NK-92 (cell line): ENCODE measurements around the gene RBM28.

Source experiments
- DNase-seq: peaks from one replicate; lab custom pipeline; 2025; ENCODE audit not compliant: unreplicated experiment; lab: John Stamatoyannopoulos, UW

Gene RBM28, protein sequence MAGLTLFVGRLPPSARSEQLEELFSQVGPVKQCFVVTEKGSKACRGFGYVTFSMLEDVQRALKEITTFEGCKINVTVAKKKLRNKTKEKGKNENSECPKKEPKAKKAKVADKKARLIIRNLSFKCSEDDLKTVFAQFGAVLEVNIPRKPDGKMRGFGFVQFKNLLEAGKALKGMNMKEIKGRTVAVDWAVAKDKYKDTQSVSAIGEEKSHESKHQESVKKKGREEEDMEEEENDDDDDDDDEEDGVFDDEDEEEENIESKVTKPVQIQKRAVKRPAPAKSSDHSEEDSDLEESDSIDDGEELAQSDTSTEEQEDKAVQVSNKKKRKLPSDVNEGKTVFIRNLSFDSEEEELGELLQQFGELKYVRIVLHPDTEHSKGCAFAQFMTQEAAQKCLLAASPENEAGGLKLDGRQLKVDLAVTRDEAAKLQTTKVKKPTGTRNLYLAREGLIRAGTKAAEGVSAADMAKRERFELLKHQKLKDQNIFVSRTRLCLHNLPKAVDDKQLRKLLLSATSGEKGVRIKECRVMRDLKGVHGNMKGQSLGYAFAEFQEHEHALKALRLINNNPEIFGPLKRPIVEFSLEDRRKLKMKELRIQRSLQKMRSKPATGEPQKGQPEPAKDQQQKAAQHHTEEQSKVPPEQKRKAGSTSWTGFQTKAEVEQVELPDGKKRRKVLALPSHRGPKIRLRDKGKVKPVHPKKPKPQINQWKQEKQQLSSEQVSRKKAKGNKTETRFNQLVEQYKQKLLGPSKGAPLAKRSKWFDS

DNA sequence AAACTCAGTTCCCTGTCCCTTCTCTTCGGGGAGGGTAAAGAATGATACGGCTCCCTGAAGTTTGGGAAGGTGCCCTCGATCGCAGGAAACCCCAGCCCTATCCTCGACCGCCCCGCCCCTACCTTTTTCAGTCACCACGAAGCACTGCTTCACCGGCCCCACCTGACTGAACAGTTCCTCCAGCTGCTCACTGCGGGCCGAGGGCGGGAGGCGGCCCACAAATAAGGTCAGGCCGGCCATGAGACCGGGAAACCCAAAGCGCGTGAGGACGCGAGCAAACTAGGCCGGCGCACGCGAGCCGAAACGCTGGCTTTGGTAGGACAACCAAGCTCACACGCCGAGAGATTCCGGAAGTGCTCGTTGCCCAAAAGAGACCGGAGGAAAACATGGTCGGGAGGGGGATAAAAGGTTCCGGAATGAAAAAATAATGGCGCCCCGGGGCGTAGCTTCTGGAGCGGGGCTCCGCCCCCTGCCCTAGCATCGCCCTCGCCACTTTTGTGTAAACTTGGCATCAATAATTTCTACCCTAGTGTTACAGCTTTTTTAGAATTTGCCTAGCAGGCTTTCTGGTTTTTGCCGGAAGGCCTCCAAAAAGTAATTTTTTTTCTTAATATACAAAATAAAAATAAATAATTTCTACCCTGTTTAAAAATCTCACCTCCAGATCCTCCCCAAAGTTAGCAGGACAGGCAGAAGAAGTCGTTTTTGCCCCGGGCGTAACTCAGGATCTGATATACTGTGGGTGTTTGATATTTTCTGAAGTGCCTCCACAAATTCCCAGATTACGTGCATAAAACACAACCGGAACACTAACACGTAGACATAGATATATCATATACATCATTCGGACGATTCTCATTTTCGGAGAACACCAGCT is at the start of gene RBM28:
RBM28 (minus strand) TSS at position 355 of the 877 bp plus-strand sequence; CDS start at position 240, 115 bp downstream.
- DNase-seq, result no peak

DNA sequence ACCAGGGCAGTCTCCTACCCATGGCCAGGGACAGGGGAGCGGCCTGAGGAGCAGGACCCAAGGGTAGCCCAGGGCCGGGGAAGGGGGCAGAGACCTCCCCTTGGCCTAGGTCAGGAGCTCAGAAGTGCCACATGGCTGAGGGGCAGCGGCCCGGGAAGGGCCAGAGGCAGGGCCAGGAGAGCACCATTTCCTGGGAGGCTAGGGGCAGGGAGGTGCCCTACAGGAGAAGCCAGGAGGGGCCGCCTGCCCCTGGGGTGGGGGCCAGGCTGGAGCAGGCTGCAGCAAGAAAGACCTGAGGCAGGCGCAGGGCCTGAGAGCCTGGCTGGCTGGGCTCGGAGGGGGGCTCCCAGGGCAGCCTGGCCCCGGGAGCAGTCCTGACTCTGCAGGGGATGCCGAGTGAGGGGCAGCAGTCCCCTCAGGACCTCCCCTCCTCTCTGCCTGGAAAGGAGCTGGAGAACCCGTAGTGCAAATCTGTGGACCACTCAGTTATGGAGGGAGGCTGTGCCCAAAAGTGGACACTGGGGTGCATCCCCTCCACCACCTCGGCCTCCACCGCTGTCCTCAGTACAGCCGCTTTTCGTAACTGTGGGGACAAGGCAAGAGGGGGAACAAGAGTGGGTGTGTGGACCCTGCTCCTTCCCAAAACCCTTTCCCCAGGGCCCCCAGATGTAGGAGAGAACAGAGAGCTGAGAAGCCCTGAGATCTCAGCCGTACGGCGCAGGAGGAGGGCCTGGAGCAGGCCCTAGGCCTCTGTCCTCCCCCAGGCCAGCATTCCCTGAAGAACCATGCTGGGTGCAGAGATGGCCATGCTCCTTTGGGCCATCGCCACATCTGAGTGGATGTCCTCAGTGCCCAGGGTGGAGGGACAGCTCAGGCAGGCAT is 49.0 kb upstream of the RBM28 start:
- no peak for DNase-seq

DNA sequence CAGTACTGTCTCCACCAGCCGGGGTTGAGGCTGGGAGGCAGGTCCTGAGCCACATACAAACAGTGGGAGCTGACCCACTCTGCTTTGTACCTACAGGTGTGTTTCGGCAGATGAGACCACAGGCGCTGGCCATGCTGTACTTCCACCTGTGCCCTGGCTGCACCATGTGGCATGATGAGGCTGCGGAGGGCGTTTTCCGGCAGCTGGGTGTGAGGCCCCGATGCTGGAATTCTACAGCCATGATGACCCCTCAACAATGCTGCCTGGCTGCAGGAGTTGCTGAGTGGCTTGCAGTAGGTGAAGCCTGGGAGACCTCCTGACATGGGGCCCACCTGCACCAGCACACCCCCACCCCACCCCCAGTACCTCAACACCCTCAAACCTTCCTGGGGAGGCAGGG is 48.1 kb upstream of the RBM28 start:
- DNase-seq, result no peak

DNA sequence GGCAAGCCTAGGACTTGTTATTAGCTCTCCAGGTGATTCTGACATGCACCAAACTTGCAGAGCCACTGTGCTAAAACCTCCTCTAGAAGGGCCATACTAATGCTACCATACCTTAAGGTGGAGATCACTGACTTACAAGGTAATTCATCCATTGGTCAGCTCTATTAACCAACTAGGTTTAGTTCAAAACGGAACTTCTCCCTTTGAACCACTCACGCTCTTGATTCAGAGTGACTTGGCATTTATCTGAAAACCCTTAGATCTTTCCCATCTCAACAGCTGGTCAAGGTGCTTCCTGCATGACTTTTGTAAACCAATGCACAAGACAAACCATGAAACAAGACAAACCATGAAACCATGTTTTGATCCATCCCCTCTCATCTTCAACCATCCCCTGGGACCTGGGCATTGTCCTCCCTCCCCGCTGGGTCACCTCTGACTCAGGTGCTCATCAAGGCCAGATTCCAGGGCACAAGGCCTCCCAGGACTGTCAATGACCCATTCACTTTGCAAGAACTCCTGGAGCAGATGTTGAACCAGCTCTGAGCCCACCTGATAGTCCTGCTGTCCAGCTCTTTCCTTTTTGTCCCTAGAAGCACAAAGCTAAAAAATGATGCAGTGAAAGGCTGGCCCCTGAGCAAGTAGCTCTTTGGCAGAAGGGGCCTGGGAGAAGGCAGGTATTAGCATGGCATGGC is 47.3 kb upstream of the RBM28 start:
- no peak for DNase-seq

DNA sequence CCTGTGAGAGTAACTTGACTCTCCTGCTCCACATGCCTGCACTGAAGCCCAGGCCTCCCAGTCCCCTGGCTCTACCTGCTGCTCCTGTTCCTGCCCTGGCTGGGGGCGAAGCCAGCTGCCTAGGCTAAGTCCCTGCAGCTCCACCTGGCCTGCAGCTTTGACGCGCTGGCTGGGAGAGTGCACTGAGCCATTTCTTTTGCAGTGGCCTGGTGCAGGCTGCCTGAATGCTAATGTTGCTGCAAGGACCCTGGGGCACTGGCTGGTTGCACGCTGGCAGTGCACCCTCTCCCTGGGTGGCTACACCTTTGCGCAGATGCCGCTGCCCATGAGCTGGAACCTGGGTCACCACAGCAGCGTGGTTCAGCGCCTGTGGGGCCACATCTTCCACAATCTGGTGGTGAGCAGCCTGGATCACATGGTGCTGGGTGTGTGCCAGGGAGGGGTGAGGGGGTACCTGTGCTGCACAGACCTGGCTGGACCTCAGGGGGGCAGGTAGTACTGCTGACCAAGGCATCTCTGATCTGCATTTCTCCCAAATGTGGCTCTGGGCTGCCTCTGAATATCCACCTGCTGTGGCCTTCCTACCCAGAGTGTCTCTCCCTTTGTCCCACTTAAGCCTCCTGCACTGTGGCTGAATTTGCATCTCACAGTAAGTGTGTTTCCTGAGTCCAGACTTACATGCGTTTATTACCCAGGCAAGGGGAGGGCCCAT is 46.1 kb upstream of the RBM28 start:
- DNase-seq, result no peak

DNA sequence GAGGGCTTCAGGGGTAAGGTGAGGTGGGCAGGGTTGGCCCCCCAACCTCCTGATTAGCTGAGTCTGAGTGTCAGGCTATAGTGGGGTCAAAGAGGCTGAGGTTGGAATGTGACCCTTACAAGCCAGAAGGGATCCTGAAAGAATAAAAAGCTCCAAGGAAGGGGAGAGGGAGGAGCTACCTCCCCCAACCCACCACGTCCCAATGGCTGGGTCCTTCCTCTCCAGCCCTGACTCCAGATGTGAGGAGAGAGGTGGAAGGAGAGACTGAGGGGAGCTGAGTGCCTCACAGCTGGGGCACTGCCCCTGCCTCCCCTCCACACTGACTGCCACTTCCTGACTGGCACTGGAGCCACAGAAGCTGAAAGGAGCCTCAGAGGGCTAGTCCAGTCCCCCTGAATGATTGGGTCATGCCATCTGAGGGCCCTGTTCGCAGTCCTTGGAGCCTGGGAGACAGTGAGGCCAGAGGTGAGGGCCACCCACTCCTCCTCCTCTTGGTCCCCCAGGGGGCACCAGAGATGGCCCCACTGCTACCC is 45.4 kb upstream of the RBM28 start:
- no peak for DNase-seq

DNA sequence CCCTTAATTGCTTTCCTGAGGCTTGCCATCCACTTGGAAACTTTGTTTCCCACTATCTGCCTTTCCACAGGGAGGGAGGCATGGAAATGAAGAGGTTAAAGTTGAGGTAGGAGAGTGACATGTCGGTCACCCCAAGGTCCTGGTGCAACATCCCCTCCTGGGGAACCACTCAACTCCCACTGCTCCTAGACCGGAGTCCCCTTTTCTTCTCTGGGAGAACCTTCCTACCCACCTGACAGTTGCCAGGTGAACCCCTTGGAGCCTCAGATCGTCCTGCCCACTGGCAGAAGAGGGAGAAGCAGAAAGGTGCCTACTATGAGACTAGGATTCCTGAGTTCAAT is 44.4 kb upstream of the RBM28 start:
- no peak for DNase-seq

DNA sequence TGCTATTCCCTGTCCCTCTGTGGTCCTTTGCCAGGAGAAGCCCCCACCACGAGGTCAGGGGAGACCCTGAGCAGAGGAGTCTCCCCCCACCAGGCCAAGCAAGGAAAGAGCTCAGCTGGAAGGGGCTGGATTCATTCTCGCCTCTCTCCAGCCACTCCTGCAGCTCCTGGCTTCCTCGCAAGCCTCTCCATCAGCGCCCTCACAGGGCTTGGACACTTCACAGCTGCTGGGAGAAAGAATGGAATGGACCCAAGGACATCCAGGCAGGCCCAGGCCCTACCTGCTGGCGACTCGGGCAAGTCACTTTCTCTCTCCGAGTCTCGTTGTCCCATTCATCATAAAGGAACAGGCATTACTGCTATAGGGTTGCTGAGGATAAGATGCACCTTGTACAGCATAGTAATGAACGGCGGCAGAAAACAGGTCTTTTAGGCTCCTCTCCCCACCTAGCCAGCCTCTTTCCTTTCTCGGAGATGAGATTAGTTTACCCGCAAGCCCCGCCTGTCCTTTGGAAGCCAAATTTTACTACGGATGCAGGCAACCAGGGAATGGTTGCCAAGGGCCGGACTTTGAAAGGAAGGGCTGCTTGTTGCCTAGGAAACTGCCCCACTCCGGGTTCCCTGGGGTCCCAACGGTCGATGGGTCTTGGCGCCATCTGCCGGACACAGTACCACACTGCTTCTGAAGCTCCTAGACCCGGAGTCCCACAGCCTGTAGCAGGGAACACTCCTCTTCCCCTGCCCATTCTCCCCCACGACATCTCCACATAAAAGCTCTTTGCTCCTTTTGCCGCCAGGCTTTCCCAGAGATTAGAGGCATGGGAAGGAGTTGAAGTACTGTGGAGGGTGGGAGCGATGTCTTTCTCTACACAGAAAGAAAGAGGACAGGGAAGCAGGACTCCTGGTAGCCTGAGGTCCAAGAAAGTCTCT is 43.8 kb upstream of the RBM28 start:
- DNase-seq, result no peak

DNA sequence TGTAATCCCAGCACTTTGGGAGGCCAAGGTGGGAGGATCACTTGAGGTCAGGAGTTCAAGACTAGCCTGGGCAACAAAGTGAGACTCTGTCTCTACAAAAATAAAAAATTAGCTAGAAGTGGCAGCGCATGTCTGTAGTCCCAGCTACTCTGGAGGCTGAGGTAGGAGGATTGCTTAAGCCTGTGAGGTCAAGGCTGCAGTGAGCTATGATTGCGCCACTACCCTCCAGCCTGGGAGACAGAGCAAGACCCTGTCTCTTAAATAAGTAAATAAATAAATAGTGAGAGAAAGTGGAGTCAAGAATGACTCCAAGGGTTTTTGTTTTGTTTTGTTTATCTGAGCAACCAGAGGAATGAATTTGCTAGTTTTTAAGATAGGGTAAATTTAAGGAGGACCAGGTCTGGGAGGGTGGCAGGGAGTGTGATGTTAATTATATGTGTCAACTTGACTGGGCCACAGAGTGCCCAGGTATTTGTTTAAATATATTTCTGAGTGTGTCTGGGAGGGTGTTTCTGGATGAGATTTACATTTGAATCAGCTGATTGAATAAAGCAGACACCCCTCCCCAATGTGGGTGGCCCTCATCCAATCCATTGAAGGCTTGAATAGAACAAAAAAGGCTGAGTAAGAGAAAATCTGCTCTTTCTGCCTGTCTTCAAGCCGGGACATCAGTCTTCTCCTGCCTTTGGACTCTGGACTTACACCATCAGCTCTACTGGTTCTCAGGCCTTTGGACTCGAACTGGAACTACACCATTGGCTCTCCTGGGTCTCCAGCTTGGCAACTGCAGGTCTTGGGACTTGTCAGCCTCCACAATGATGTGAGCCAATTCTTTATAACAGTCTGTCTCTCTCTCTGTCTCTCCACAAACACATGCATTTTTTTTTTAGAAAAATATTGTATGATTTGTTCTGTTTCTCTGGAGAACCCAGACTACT is 42.5 kb upstream of the RBM28 start:
- no peak for DNase-seq

DNA sequence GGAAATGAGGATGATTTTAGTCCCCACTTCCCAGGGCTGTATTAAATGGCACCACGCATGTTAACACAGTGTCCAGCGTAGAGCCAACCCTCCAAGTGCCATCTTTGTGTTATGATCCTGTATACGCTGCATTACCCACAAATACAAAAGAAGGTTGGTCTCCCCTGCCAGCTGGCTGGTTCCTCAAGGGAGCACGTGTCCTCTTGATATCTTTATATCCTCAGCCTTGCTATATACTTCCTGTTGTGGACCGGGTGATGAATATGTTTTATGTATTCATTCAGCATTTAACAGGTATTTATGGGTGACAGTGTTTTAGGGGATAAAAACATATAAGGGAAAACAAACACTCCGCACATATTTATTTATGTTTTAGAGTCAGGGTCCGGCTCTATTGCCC is 41.0 kb upstream of the RBM28 start:
- no peak for DNase-seq

DNA sequence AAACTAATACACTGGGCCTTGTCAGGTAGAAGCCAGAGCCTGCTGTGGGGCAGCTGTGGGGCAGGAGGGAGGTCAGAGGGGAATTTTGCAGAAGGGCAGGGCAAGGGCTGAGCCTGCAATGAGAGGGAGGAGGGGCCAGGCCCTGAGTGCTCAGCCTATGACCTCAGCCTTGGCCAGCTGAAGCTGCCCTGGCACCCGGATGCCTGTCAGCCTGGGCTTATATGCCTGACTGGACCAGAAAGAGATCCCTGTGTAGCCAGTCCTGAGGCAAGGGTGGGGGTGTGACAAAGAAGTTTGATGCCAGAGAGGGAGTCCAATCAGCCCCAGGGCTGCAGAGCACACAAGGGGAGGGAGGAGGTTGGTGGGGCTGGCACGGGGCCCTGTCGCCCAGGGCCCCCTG is 40.1 kb upstream of the RBM28 start:
- no peak for DNase-seq

DNA sequence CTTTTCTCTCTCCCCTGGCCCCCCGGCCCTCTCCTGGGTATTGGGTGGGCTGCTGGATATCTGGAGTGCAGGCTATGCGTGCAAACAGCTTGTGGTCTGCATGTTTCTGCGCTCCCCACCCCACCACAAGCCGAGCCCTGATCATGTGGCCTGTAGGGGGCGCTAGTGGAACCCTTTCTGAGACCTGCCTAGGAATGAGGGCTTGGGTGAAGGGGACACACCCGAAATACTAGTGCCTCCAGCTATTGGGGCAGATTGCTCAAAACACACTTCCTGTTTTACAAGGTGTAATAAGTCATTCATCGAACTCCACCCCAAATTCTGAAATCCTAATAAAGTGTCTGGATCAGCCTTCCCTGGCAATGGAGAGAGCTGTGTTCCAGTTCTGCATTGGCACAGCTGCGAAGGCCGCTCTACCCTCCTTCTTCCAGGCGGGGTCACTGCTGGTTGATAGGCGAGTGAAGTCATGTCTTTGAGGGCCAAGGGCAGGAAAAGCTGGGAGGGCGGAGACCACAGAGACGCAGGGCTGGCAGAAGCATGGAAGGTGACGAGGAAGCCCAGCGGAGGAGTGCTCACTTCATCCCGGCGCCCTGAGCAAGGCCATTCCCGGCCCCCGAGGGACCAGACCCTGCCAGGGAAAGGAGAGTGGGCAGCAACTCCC is 37.6 kb upstream of the RBM28 start:
- DNase-seq, result no peak

DNA sequence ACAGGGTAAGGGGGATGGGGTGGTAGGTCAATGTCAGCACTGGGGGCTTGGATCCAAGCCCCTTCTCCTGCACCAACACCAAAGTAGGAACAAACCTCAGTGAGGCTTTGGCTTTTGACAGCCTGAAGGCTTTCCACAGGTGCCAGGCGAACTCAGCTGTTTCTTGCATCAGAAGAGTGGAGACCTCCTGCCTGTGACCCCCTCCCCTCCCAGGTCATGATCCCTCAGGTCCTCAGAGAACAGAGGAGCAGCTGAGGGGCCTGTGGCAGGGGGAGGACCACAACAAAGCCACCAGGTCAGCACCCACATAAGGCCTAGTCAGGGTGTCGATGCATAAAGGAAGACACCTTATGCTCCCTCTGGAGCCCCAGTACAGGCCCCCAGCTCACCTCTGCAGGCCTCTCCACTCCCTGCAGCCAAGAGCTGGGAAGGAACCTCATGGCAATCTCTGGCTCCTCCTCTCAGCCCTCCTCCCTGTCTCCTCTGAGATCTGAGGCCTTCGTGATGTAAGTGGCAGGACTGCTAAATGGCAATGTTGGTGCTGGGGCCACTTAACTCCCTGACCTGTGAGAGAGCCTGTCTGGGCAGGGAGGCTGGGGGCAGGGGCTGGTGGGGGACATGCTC is 36.9 kb upstream of the RBM28 start:
- no peak for DNase-seq

DNA sequence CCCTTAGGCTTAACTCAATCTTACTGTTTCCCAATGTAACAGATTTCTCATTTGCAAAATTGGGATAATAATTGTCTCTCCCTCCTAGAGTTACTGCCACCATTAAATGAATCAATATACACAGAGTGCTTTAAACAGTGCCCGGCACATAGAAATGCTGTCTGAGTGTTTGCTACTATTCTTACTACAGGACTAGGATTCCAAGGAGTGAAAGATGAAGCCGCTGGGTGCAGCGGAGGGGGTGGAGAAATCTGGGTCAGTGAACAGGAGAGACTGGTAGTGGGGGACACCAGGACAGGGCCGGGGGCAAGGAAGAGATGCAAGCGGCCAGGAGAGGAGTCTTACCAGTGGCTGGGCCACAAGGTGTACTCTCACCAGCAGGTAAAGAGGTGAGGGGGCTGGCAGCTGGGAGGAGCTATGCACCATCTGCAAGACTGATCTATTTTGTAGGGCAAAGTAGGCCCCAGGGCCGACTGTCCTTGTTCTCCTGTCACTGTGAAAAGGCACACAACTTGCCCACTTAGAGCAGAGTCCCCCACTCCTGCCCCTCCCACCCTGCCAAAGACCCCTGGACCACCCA is 36.3 kb upstream of the RBM28 start:
- no peak for DNase-seq

DNA sequence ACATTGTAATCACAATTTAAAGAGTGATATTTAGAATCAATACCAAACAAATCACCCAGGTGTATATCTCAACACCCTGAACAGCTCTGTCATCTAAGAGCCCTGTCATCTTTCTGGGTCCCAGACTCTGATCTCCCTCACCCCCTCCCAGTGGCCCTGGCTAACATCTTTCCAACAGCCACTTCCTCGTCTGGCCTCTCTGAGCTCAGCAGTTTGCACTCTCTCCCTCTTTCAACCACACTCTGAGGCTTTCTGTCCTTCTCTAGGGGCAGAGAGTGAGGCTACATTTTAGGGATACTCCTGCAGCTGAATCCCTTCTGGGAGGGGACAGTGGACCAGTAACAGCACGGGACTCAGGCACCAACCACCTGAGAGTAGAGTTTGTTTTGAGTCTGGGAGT is 34.9 kb upstream of the RBM28 start:
- DNase-seq, result no peak

DNA sequence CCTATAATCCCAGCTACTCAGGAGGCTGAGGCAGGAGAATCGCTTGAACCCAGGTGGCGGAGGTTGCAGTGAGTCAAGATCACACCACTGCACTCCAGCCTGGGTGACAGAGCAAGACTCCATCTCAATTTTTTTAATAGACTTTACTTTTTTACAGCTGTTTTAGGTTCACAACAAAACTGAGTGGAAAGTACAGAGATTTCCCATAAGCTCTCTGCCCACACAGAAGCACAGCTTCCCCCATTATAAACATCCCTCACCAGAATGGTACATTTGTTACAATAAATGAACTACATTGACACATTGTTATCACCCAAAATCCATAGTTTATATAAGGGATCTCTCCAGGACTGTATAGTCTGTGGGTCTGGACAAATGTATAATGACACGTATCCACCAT is 32.4 kb upstream of the RBM28 start:
- no peak for DNase-seq
